HCT116 (cell line): Measurements from ENCODE around the gene WIF1. TPM values are rescaled to one million over a fixed set of nuclear protein-coding genes. Genes with fewer than 3 reads are reported as not detected.

Experiments used
- ATAC-seq: fragments of 200-7000 bp; cut with Tn5 transposase; 2 replicates; pipeline ENCODE4 v1.9.1; 2020; ENCODE audit warnings: mild to moderate bottlenecking, moderate library complexity
- BruUV-seq: library from RNA; stranded (reverse); fragments of 400-500 nt; replicated peaks from 2 replicates; lab custom pipeline; 2021; lab: Mats Ljungman, UMichigan
- CTCF ChIA-PET: fragments of 300-600 bp; sonication (Branson Sonifier 250); formaldehyde crosslinking; loops from one replicate; lab custom pipeline; 2021; ENCODE audit warnings: antibody characterized with exemption; lab: Charles Lee
- POLR2A ChIA-PET: fragments of 300-600, 350-600 bp; sonication (Branson Sonifier 250); formaldehyde crosslinking; loops from one replicate; lab custom pipeline; 2021; ENCODE audit warnings: antibody characterized with exemption; lab: Charles Lee
- RAD21 ChIA-PET, 2 experiments: fragments of 300-600 bp; sonication (Branson Sonifier 250); formaldehyde crosslinking; loops; one replicate each; lab custom pipeline; 2023; ENCODE audit warnings: low total read pairs in 2 of 2; ENCODE audit not compliant: uncharacterized antibody in 2 of 2, unreplicated experiment in 2 of 2, low non-redundant PET in 1 of 2; lab: Charles Lee
- DNase-seq: peaks from one replicate; pipeline ENCODE4 v3.0.0-alpha.2; 2010; ENCODE audit warnings: low read depth, low spot score
- H2AFZ ChIP-seq: fragments of 200-600 bp; shearing (Covaris generic), sonication (generic); 2 replicates; pipeline ENCODE4 v1.6.1; 2017; ENCODE audit warnings: low read depth, mixed run types, mixed read lengths, antibody characterized with exemption, low read length; ENCODE audit not compliant: poor library complexity, severe bottlenecking
- H3K27ac ChIP-seq: 2 replicates; pipeline ENCODE4 v1.5.1; 2012; ENCODE audit warnings: low read depth, low read length
- H3K27me3 ChIP-seq: fragments of 200-600 bp; sonication (generic); 2 replicates; pipeline ENCODE4 v1.6.1; 2016; ENCODE audit warnings: mixed run types, low read length, mixed read lengths; ENCODE audit not compliant: insufficient read depth
- H3K36me3 ChIP-seq, 2 experiments: fragments of 200-500 bp in 1 of 2; fragments of 200-600 bp in 1 of 2; sonication (Bioruptor generic) in 1 of 2; sonication (generic) in 1 of 2; 2 replicates each; pipeline versions ENCODE4 v1.5.1 to v1.6.1; 2014 to 2016; ENCODE audit warnings: low read length in 2 of 2, inconsistent platforms in 1 of 2, mixed read lengths in 1 of 2, mixed run types in 1 of 2; ENCODE audit not compliant: insufficient read depth in 2 of 2, control insufficient read depth in 1 of 2
- H3K4me1 ChIP-seq, 2 experiments: fragments of 200-600 bp in 1 of 2; sonication (generic) in 1 of 2; 2 replicates each; pipeline versions ENCODE4 v1.5.1 to v1.6.1; 2012 to 2017; ENCODE audit warnings: low read length in 2 of 2, inconsistent platforms in 1 of 2, mild to moderate bottlenecking in 1 of 2, mixed read lengths in 1 of 2, mixed run types in 1 of 2, moderate library complexity in 1 of 2; ENCODE audit not compliant: insufficient read depth in 2 of 2, control insufficient read depth in 1 of 2
- H3K4me2 ChIP-seq: fragments of 200-600 bp; sonication (generic); 2 replicates; pipeline ENCODE4 v1.6.1; 2017; ENCODE audit warnings: mixed run types, low read length, mixed read lengths
- H3K4me3 ChIP-seq, 2 experiments: fragments of 200-600 bp in 1 of 2; sonication (generic) in 1 of 2; replicated peaks in 1 of 2; 2 replicates each; pipeline ENCODE4 v1.5.1; 2011 to 2016; ENCODE audit warnings: low read length in 2 of 2, control low read depth in 1 of 2, low read depth in 1 of 2, mild to moderate bottlenecking in 1 of 2, mixed read lengths in 1 of 2, mixed run types in 1 of 2
- H3K79me2 ChIP-seq: fragments of 200-600 bp; sonication (generic); 2 replicates; pipeline ENCODE4 v1.6.1; 2017; ENCODE audit warnings: mild to moderate bottlenecking, mixed run types, low read length, moderate library complexity, mixed read lengths; ENCODE audit not compliant: insufficient read depth
- H3K9ac ChIP-seq: fragments of 200-600 bp; sonication (generic); 2 replicates; pipeline ENCODE4 v1.6.1; 2016; ENCODE audit warnings: low read length, mixed read lengths
- H3K9me2 ChIP-seq: fragments of 200-600 bp; sonication (generic), shearing (Covaris generic); 2 replicates; pipeline ENCODE4 v1.6.1; 2017; ENCODE audit warnings: mixed run types, mild to moderate bottlenecking, moderate library complexity; ENCODE audit not compliant: insufficient read depth
- H3K9me3 ChIP-seq, 2 experiments: fragments of 200-500 bp in 1 of 2; fragments of 200-600 bp in 1 of 2; sonication (Bioruptor generic) in 1 of 2; sonication (generic) in 1 of 2; 2 replicates each; pipeline ENCODE4 v1.6.1; 2014 to 2017; ENCODE audit warnings: low read length in 2 of 2, mixed read lengths in 2 of 2, inconsistent platforms in 1 of 2, low read depth in 1 of 2, mild to moderate bottlenecking in 1 of 2, mixed run types in 1 of 2, moderate library complexity in 1 of 2; ENCODE audit not compliant: control insufficient read depth in 1 of 2, insufficient read depth in 1 of 2
- H4K20me1 ChIP-seq: fragments of 200-600 bp; sonication (generic), shearing (Covaris generic); 2 replicates; pipeline ENCODE4 v1.6.1; 2017; ENCODE audit warnings: mixed run types, mild to moderate bottlenecking, moderate library complexity; ENCODE audit not compliant: insufficient read depth
- CBX3 ChIP-seq: IDR thresholded peaks from 2 replicates; pipeline ENCODE4 v1.6.1; 2012; ENCODE audit warnings: low read depth
- CEBPB ChIP-seq: IDR thresholded peaks from 2 replicates; pipeline ENCODE4 v1.6.1; 2012; ENCODE audit warnings: low read depth
- CTCF ChIP-seq, 3 experiments: fragments of 200-600 bp in 1 of 3; sonication (generic) in 1 of 3; IDR thresholded peaks in 2 of 3; conservative IDR thresholded peaks in 1 of 3; 2 replicates each; pipeline ENCODE4 v1.5.1; 2012 to 2017; ENCODE audit warnings: low read depth in 2 of 3, low read length in 2 of 3, antibody characterized with exemption in 1 of 3, borderline replicate concordance in 1 of 3, control low read depth in 1 of 3, mild to moderate bottlenecking in 1 of 3, mixed read lengths in 1 of 3, mixed run types in 1 of 3, moderate library complexity in 1 of 3; ENCODE audit not compliant: insufficient read depth in 1 of 3
- ELF1 ChIP-seq: IDR thresholded peaks from 2 replicates; pipeline ENCODE4 v1.6.1; 2012; ENCODE audit warnings: low read depth, borderline replicate concordance
- EZH2 ChIP-seq: fragments of 200-600 bp; sonication (generic); IDR thresholded peaks from 2 replicates; pipeline ENCODE4 v1.6.1; 2017; ENCODE audit warnings: antibody characterized with exemption, mixed run types
- EZH2phosphoT487 ChIP-seq: fragments of 200-600 bp; IDR thresholded peaks from 2 replicates; pipeline ENCODE4 v1.6.1; 2018; ENCODE audit warnings: antibody characterized with exemption, borderline replicate concordance
- JUND ChIP-seq: IDR thresholded peaks from 2 replicates; pipeline ENCODE4 v1.6.1; 2012
- POLR2A ChIP-seq: IDR thresholded peaks from 2 replicates; pipeline ENCODE4 v1.7.0; 2011; ENCODE audit warnings: borderline replicate concordance; ENCODE audit not compliant: insufficient read depth, insufficient read length; ENCODE audit errors: extremely low read depth
- POLR2AphosphoS5 ChIP-seq: IDR thresholded peaks from 2 replicates; pipeline ENCODE4 v1.6.1; 2011; ENCODE audit warnings: mild to moderate bottlenecking, low read depth, low read length, moderate library complexity
- RAD21 ChIP-seq: IDR thresholded peaks from 2 replicates; pipeline ENCODE4 v1.6.1; 2012; ENCODE audit warnings: low read depth, mild to moderate bottlenecking
- SP1 ChIP-seq: IDR thresholded peaks from 2 replicates; pipeline ENCODE4 v1.6.1; 2012; ENCODE audit warnings: low read depth
- SRF ChIP-seq: IDR thresholded peaks from 2 replicates; pipeline ENCODE4 v1.6.1; 2012; ENCODE audit warnings: low read depth
- TCF7L2 ChIP-seq: IDR thresholded peaks from 2 replicates; pipeline ENCODE4 v1.7.0; 2011; ENCODE audit warnings: borderline replicate concordance, inconsistent platforms; ENCODE audit not compliant: insufficient read depth, insufficient read length; ENCODE audit errors: extremely low read depth
- YY1 ChIP-seq: IDR thresholded peaks from 2 replicates; pipeline ENCODE4 v1.6.1; 2011; ENCODE audit warnings: low read length, low read depth, moderate library complexity, mild to moderate bottlenecking; ENCODE audit not compliant: insufficient replicate concordance; ENCODE audit errors: extremely low read depth
- ZFX ChIP-seq: fragments of 450-650 bp; IDR thresholded peaks from 2 replicates; pipeline ENCODE4 v1.6.1; 2017
- intact Hi-C: fragments of 100-400 bp; cut with micrococcal nuclease; formaldehyde crosslinking; loops from 2 replicates; pipeline ENCODE4 v1.10.0; 2022
- total RNA-seq: library from RNA; stranded (reverse); gene quantifications from one replicate; pipeline ENCODE4 v1.2.1, GENCODE V29; 2021; ENCODE audit not compliant: unreplicated experiment
- TF ChIP-seq, protein P1 (sequence below): IDR thresholded peaks from 2 replicates; pipeline ENCODE4 v1.6.1; 2012
- TF ChIP-seq, protein P2 (sequence below): IDR thresholded peaks from 2 replicates; pipeline ENCODE4 v1.6.1; 2012; ENCODE audit warnings: low read depth

WIF1 gene
- total RNA-seq, 1 experiment from 2014 or later: not detected

- Histone ChIP-seq H3K27ac (no peak overlapping the region), H3K9me3 (no peaks in the 10 kb centered on the region), H3K4me1 (no peaks in the 10 kb centered on the region), H3K4me3 (no peak overlapping the region), H3K9me2 (no peaks in the 10 kb centered on the region), H3K4me2 (no peak overlapping the region), H3K9ac (no peak overlapping the region), H4K20me1 (no peaks in the 10 kb centered on the region), H3K36me3 (no peaks in the 10 kb centered on the region), H2AFZ (no peak overlapping the region), H3K27me3 (peaks cover 41% of the 10 kb centered on the region; the same call in 1 of the 2 replicates), H3K79me2 (no peaks in the 10 kb centered on the region)
- intact Hi-C loops: no loop called here
- ATAC-seq: no peak
- TF ChIP-seq EZH2phosphoT487: no peak
- TF ChIP-seq EZH2: no peak
- TF ChIP-seq CBX3: no peak
- no peak for TF ChIP-seq SP1
- TF ChIP-seq CTCF (IDR thresholded peaks at IDR 0.05 in 2 of 3, conservative IDR thresholded peaks at IDR 0.05 in 1 of 3; ENCODE audit: borderline replicate concordance in 1 of 3, insufficient read depth in 1 of 3, low read depth in 2 of 3, low read length in 2 of 3): no peak
- no peak for TF ChIP-seq RAD21
- TF ChIP-seq POLR2AphosphoS5: no peak
- no peak for TF ChIP-seq SRF
- no peak for TF ChIP-seq CEBPB
- no peak for TF ChIP-seq TCF7L2
- no peak for TF ChIP-seq ZFX
- TF ChIP-seq, protein P1, sequence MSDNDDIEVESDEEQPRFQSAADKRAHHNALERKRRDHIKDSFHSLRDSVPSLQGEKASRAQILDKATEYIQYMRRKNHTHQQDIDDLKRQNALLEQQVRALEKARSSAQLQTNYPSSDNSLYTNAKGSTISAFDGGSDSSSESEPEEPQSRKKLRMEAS: no peak
- no peak for TF ChIP-seq JUND
- TF ChIP-seq YY1: no peak
- no peak for TF ChIP-seq ELF1
- TF ChIP-seq, protein P2, sequence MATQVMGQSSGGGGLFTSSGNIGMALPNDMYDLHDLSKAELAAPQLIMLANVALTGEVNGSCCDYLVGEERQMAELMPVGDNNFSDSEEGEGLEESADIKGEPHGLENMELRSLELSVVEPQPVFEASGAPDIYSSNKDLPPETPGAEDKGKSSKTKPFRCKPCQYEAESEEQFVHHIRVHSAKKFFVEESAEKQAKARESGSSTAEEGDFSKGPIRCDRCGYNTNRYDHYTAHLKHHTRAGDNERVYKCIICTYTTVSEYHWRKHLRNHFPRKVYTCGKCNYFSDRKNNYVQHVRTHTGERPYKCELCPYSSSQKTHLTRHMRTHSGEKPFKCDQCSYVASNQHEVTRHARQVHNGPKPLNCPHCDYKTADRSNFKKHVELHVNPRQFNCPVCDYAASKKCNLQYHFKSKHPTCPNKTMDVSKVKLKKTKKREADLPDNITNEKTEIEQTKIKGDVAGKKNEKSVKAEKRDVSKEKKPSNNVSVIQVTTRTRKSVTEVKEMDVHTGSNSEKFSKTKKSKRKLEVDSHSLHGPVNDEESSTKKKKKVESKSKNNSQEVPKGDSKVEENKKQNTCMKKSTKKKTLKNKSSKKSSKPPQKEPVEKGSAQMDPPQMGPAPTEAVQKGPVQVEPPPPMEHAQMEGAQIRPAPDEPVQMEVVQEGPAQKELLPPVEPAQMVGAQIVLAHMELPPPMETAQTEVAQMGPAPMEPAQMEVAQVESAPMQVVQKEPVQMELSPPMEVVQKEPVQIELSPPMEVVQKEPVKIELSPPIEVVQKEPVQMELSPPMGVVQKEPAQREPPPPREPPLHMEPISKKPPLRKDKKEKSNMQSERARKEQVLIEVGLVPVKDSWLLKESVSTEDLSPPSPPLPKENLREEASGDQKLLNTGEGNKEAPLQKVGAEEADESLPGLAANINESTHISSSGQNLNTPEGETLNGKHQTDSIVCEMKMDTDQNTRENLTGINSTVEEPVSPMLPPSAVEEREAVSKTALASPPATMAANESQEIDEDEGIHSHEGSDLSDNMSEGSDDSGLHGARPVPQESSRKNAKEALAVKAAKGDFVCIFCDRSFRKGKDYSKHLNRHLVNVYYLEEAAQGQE: no peak
- TF ChIP-seq POLR2A: no peak
- BruUV-seq: no TSS peak
- RAD21 ChIA-PET: no interaction called here
- POLR2A ChIA-PET: no interaction called here
- no peak for DNase-seq
- CTCF ChIA-PET: no interaction called here
Measured at GRCh38 chr12:65004270-65004669, 116.8 kb downstream of the WIF1 start.
